Fibroblast of lung (primary cell): ENCODE measurements around the gene MAPT.

Experiments used
- CTCF ChIP-seq, 2 donors: IDR thresholded peaks in 1 of 2; conservative IDR thresholded peaks in 1 of 2; 1 replicate in 1 of 2; 2 replicates in 1 of 2; pipeline ENCODE4 v1.5.1; 2011 to 2012; ENCODE audit warnings: low read length in 2 of 2, control low read depth in 1 of 2, inconsistent platforms in 1 of 2, low read depth in 1 of 2, mild to moderate bottlenecking in 1 of 2
- EZH2 ChIP-seq: IDR thresholded peaks from 2 replicates; pipeline ENCODE4 v1.5.1; 2012; ENCODE audit warnings: low read length, control low read depth, mild to moderate bottlenecking; ENCODE audit errors: missing control alignments

- TF ChIP-seq CTCF (conservative IDR thresholded peaks at IDR 0.05 in 1 of 2, IDR thresholded peaks at IDR 0.05 in 1 of 2; ENCODE audit: low read depth in 1 of 2, low read length in 2 of 2) (no peak), EZH2 (no peak)
These were observed 66.0 kb downstream of the MAPT start for GRCh38 chr17:45960311-45960710.
